Endothelial cell of umbilical vein (primary cell): ENCODE data around the gene SGSM1.

Source experiments
- POLR2A ChIP-seq: IDR thresholded peaks from 2 replicates; pipeline ENCODE4 v1.6.1; 2012; ENCODE audit warnings: low read depth, mild to moderate bottlenecking, control low read depth, low read length
- POLR2AphosphoS5 ChIP-seq: IDR thresholded peaks from 2 replicates; pipeline ENCODE4 v1.6.1; 2012; ENCODE audit warnings: low read depth, mild to moderate bottlenecking, control low read depth, low read length, moderate library complexity; ENCODE audit not compliant: insufficient read depth
- TF ChIP-seq, protein P1 (sequence below), 2 donors: IDR thresholded peaks; 1 replicate in 1 of 2; 2 replicates in 1 of 2; pipeline ENCODE4 v1.5.1; 2011; ENCODE audit warnings: low read length in 2 of 2, mild to moderate bottlenecking in 2 of 2, moderate library complexity in 2 of 2, control low read depth in 1 of 2, inconsistent platforms in 1 of 2, low read depth in 1 of 2; ENCODE audit not compliant: insufficient read depth in 1 of 2; ENCODE audit errors: extremely low read depth in 1 of 2
- TF ChIP-seq, protein P2 (sequence below): IDR thresholded peaks from 2 replicates; pipeline ENCODE4 v1.6.1; 2011; ENCODE audit not compliant: insufficient read depth, insufficient read length

- TF ChIP-seq, protein P1, sequence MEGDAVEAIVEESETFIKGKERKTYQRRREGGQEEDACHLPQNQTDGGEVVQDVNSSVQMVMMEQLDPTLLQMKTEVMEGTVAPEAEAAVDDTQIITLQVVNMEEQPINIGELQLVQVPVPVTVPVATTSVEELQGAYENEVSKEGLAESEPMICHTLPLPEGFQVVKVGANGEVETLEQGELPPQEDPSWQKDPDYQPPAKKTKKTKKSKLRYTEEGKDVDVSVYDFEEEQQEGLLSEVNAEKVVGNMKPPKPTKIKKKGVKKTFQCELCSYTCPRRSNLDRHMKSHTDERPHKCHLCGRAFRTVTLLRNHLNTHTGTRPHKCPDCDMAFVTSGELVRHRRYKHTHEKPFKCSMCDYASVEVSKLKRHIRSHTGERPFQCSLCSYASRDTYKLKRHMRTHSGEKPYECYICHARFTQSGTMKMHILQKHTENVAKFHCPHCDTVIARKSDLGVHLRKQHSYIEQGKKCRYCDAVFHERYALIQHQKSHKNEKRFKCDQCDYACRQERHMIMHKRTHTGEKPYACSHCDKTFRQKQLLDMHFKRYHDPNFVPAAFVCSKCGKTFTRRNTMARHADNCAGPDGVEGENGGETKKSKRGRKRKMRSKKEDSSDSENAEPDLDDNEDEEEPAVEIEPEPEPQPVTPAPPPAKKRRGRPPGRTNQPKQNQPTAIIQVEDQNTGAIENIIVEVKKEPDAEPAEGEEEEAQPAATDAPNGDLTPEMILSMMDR (IDR thresholded peaks at IDR 0.05; ENCODE audit: extremely low read depth in 1 of 2, insufficient read depth in 1 of 2, low read depth in 1 of 2, low read length in 2 of 2), result no peak
- TF ChIP-seq, protein P2, sequence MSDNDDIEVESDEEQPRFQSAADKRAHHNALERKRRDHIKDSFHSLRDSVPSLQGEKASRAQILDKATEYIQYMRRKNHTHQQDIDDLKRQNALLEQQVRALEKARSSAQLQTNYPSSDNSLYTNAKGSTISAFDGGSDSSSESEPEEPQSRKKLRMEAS, result no peak
- TF ChIP-seq POLR2AphosphoS5 (no peak), POLR2A (no peak)
Observed at GRCh38 chr22:24947881-24948280, 141.9 kb downstream of the SGSM1 start.
